MCF 10A (cell line): Measurements from ENCODE around the gene KRT80. TPM values are rescaled to one million over a fixed set of nuclear protein-coding genes. Genes with fewer than 3 reads are reported as not detected.
A peak's percentile ranks its signal among the peaks of the same experiment; 100 is the strongest.
"Not testable (repeated sequence)": the region's sequence is repeated elsewhere in the genome, so short reads cannot be mapped to it uniquely, and the experiment has no call there.

ENCODE experiments used
- Bru-seq: library from RNA; stranded (reverse); fragments of 400-500 nt; gene quantifications from one replicate; lab custom pipeline; 2021; lab: Mats Ljungman, UMichigan
- BruChase-seq, 2 experiments: library from RNA; stranded (reverse); fragments of 400-500 nt; gene quantifications; one replicate each; lab custom pipeline; 2021; lab: Mats Ljungman, UMichigan
- BruUV-seq: library from RNA; stranded (reverse); fragments of 400-500 nt; replicated peaks from 2 replicates; lab custom pipeline; 2021; lab: Mats Ljungman, UMichigan
- CTCF ChIA-PET: fragments of 300-600 bp; sonication (Branson Sonifier 250); formaldehyde crosslinking; extraction: SDS; loops from one replicate; lab custom pipeline; 2021; ENCODE audit warnings: antibody characterized with exemption, inconsistent platforms; lab: Yijun Ruan, JAX
- POLR2A ChIA-PET: fragments of 300-600, 350-650 bp; sonication (Branson Sonifier 250); formaldehyde crosslinking; extraction: SDS; loops from one replicate; lab custom pipeline; 2020; ENCODE audit warnings: antibody characterized with exemption, inconsistent platforms; lab: Yijun Ruan, JAX
- DNase-seq: peaks from one replicate; pipeline ENCODE4 v3.0.0-alpha.2; 2018; ENCODE audit not compliant: unreplicated experiment
- H3K27ac Mint-ChIP-seq: one replicate; pipeline ENCODE4 v1.8.0; 2022; ENCODE audit warnings: mild to moderate bottlenecking, low read depth, mixed read lengths; ENCODE audit not compliant: unreplicated experiment
- H3K27me3 Mint-ChIP-seq: one replicate; pipeline ENCODE4 v1.8.0; 2022; ENCODE audit warnings: mixed read lengths; ENCODE audit not compliant: insufficient read depth, unreplicated experiment
- H3K36me3 Mint-ChIP-seq: one replicate; pipeline ENCODE4 v1.8.0; 2022; ENCODE audit warnings: mild to moderate bottlenecking, moderate library complexity, mixed read lengths; ENCODE audit not compliant: insufficient read depth, unreplicated experiment
- H3K4me1 Mint-ChIP-seq: one replicate; pipeline ENCODE4 v1.8.0; 2022; ENCODE audit warnings: mixed read lengths; ENCODE audit not compliant: insufficient read depth, unreplicated experiment
- H3K4me3 Mint-ChIP-seq: one replicate; pipeline ENCODE4 v1.8.0; 2022; ENCODE audit warnings: mild to moderate bottlenecking, moderate library complexity, mixed read lengths; ENCODE audit not compliant: unreplicated experiment
- H3K9me3 Mint-ChIP-seq: one replicate; pipeline ENCODE4 v1.8.0; 2022; ENCODE audit warnings: mixed read lengths; ENCODE audit not compliant: unreplicated experiment
- CTCF ChIP-seq: fragments of 200-600 bp; IDR thresholded peaks from one replicate; pipeline ENCODE4 v1.8.0; 2022; ENCODE audit warnings: antibody characterized with exemption, mild to moderate bottlenecking; ENCODE audit not compliant: unreplicated experiment
- intact Hi-C: fragments of 100-400 bp; cut with micrococcal nuclease; formaldehyde crosslinking; loops from 2 replicates; pipeline ENCODE4 v1.14.1; 2022
- long read RNA-seq: library from polyadenylated mRNA; stranded (forward); transcript quantifications from one replicate; pipeline ENCODE4 v2.0.0, GENCODE V29; 2022
- total RNA-seq: library from RNA; stranded (reverse); gene quantifications from 2 replicates; pipeline ENCODE4 v1.2.3, GENCODE V29; 2022

The KRT80 gene
- 27.4 and 52.3 TPM in 2 replicates for total RNA-seq
- Bru-seq, nascent RNA, result percentile 70 among the genes with signal in this experiment
- BruChase-seq, experiment 1, labeled RNA remaining after a 6-hour chase, result percentile 87 among the genes with signal in this experiment
- BruChase-seq, experiment 2, labeled RNA remaining after a 2-hour chase, result percentile 66 among the genes with signal in this experiment
- long read RNA-seq, transcript KRT80-202 (9 exons, 3,859 nt), result major isoform, 40 of 63 reads
- long read RNA-seq, transcript KRT80-201 (9 exons, 3,894 nt), result minor isoform, 9 of 63 reads
- long read RNA-seq, partial matches to known transcripts, result 9 of 63 reads
- long read RNA-seq, other reads (novel, unspliced or antisense), result 5 of 63 reads

GRCh38 chr12:52191841-52192791, at the start of gene KRT80:
Gene KRT80 (minus strand): TSS chr12:52192014. CDS start chr12:52191902, 112 bp downstream.
- Mint-ChIP-seq H3K27me3 (no peaks in the 10 kb centered on the region), H3K27ac (peak within 1 kb of the TSS; percentile 94), H3K36me3 (no peaks in the 10 kb centered on the region), H3K4me3 (peak within 1 kb of the TSS; percentile 31), H3K4me1 (peaks cover 47% of the 10 kb centered on the region), H3K9me3 (no peaks in the 10 kb centered on the region)
- intact Hi-C loops, result loop anchor here (1.0 kb wide), 1 partner anchor 88 kb away; no protein-coding TSS in a partner anchor
- TF ChIP-seq CTCF, result no peak
- DNase-seq, result peak; percentile 98
- no TSS peak for BruUV-seq
- POLR2A ChIA-PET, result interaction anchor here (0.6 to 4.1 kb wide), 20 partner anchors 10 to 684 kb away, joined by 3 to 43 read pairs (median 5); partner anchors contain the start of gene KRT5
- CTCF ChIA-PET, result interaction anchor here (0.6 to 2.1 kb wide), 9 partner anchors 15 to 136 kb away, joined by 3 to 9 read pairs (median 3); partner anchors contain the start of gene KRT7

- peaks cover 76% of the 10 kb centered on the region for H3K4me1 Mint-ChIP-seq
- BruUV-seq, result no TSS peak
- peaks cover 98% of the 10 kb centered on the region for H3K36me3 Mint-ChIP-seq
- H3K27me3 Mint-ChIP-seq, result no peaks in the 10 kb centered on the region
- no peak overlapping the region for H3K4me3 Mint-ChIP-seq
- H3K9me3 Mint-ChIP-seq, result no peaks in the 10 kb centered on the region
- intact Hi-C loops, result no loop called here
- ChIA-PET POLR2A (interaction anchor here (0.7 to 1.1 kb wide), 2 partner anchors 49 to 55 kb away, joined by 3 to 4 read pairs; partner anchors contain the start of gene KRT80), CTCF (interaction anchor here (0.7 to 3.0 kb wide), 2 partner anchors 9 to 918 kb away, joined by 3 to 13 read pairs; no protein-coding TSS in a partner anchor)
- peak; percentile 34 for DNase-seq
- no peak for TF ChIP-seq CTCF
- peak overlapping the region; percentile 10 for H3K27ac Mint-ChIP-seq
Measured at GRCh38 chr12:52241205-52241842, 49.5 kb upstream of the KRT80 start.

GRCh38 chr12:52240247-52240646, 48.4 kb upstream of the KRT80 start:
- intact Hi-C loops, H3K4me3 Mint-ChIP-seq, H3K27ac Mint-ChIP-seq, BruUV-seq, H3K27me3 Mint-ChIP-seq, H3K9me3 Mint-ChIP-seq, DNase-seq: not testable (repeated sequence)
- ChIA-PET CTCF (interaction anchor here (0.6 to 1.0 kb wide), 2 partner anchors 39 to 268 kb away, joined by 3 read pairs; no protein-coding TSS in a partner anchor), POLR2A (interaction anchor here (1.3 kb wide), 1 partner anchor 9 kb away, joined by 3 read pairs; no protein-coding TSS in a partner anchor)
- Mint-ChIP-seq H3K36me3 (peaks cover 98% of the 10 kb centered on the region), H3K4me1 (peaks cover 72% of the 10 kb centered on the region)

- POLR2A ChIA-PET, result interaction anchor here (1.0 to 1.3 kb wide), 2 partner anchors 9 to 41 kb away, joined by 3 read pairs; no protein-coding TSS in a partner anchor
- TF ChIP-seq CTCF, result no peak
- H3K27me3 Mint-ChIP-seq, result no peaks in the 10 kb centered on the region
- intact Hi-C loops, result no loop called here
- peak overlapping the region; percentile 31 for H3K27ac Mint-ChIP-seq
- H3K9me3 Mint-ChIP-seq, result no peaks in the 10 kb centered on the region
- CTCF ChIA-PET, result interaction anchor here (0.6 to 1.0 kb wide), 2 partner anchors 40 to 268 kb away, joined by 3 read pairs; no protein-coding TSS in a partner anchor
- peaks cover 73% of the 10 kb centered on the region for H3K4me1 Mint-ChIP-seq
- no peak overlapping the region for H3K4me3 Mint-ChIP-seq
- peaks cover 98% of the 10 kb centered on the region for H3K36me3 Mint-ChIP-seq
- BruUV-seq, result no TSS peak
- no peak for DNase-seq
Measured at GRCh38 chr12:52239767-52240166, 48.0 kb upstream of the KRT80 start.
